ENCODE results near the gene CNN1. TPM values are rescaled to one million over a fixed set of nuclear protein-coding genes. Genes with fewer than 3 reads are reported as not detected.
A peak's percentile ranks its signal among the peaks of the same experiment; 100 is the strongest.

Gene CNN1
- total RNA-seq, 2 experiments from 2014 or later = not detected

Small RNA genes lying within 50 kb of the gene (microRNA-seq; reads per million reads assigned to microRNA genes)
- gene MIR7974 (ENCODE audit: borderline microRNAs expressed, borderline replicate concordance) = 45.1 reads per million, percentile 56 among the genes with 10 or more reads in this experiment

Other genes starting within 250 kb of the CNN1 start
- gene TSPAN16, start 242.7 kb upstream of the CNN1 start, total RNA-seq = not detected
- gene RAB3D, start 199.2 kb upstream of the CNN1 start, total RNA-seq = 1 to 10 TPM; 6.7 to 7.0 TPM
- gene TMEM205, start 192.6 kb upstream of the CNN1 start, total RNA-seq = 10 to 100 TPM; 24.3 to 25.6 TPM
- 10 to 100 TPM in 1 of 2 experiments, 1 to 10 TPM in 1; 9.7 to 10.5 TPM for gene CCDC159, start 192.3 kb upstream of the CNN1 start, total RNA-seq
- 1 to 10 TPM; 1.2 to 1.8 TPM for gene PLPPR2, start 183.4 kb upstream of the CNN1 start, total RNA-seq
- 1 to 10 TPM; 1.5 to 1.8 TPM for gene SWSAP1, start 164.2 kb upstream of the CNN1 start, total RNA-seq
- gene EPOR, start 154.5 kb upstream of the CNN1 start, total RNA-seq = 1 to 10 TPM; 7.0 to 9.8 TPM
- gene RGL3, start 119.5 kb upstream of the CNN1 start, total RNA-seq = not detected
- under 1 TPM; 0.47 to 0.70 TPM for gene ODAD3, start 103.7 kb upstream of the CNN1 start, total RNA-seq
- 100 to 1,000 TPM; 207 to 211 TPM for gene PRKCSH, start 103.2 kb upstream of the CNN1 start, total RNA-seq
- gene ELAVL3, start 57.8 kb upstream of the CNN1 start, total RNA-seq = not detected
- 10 to 100 TPM; 11.1 to 14.7 TPM for gene ZNF653, start 33.0 kb upstream of the CNN1 start, total RNA-seq
- gene ECSIT, start 9.7 kb upstream of the CNN1 start, total RNA-seq = 10 to 100 TPM; 51.2 to 53.9 TPM
- gene ELOF1, start 20.4 kb downstream of the CNN1 start, total RNA-seq = 10 to 100 TPM; 41.3 to 45.7 TPM
- gene ACP5, start 38.8 kb downstream of the CNN1 start, total RNA-seq = 1 to 10 TPM; 4.7 to 6.2 TPM
- 1 to 10 TPM; 6.1 to 6.5 TPM for gene ZNF627, start 58.6 kb downstream of the CNN1 start, total RNA-seq
- gene ZNF823, start 200.1 kb downstream of the CNN1 start, total RNA-seq = 1 to 10 TPM; 3.3 to 3.9 TPM
- gene ZNF441, start 228.1 kb downstream of the CNN1 start, total RNA-seq = 1 to 10 TPM; 3.6 to 4.3 TPM